ENCODE data around the gene MTERF4. TPM values are rescaled to one million over a fixed set of nuclear protein-coding genes. Genes with fewer than 3 reads are reported as not detected.

Gene MTERF4
- total and polyA plus RNA-seq, 2 of the 13 experiments (the other 11 are each of a cell fraction or from before 2014, with no cell fraction given) = 50.5 to 59.8 TPM

DNA sequence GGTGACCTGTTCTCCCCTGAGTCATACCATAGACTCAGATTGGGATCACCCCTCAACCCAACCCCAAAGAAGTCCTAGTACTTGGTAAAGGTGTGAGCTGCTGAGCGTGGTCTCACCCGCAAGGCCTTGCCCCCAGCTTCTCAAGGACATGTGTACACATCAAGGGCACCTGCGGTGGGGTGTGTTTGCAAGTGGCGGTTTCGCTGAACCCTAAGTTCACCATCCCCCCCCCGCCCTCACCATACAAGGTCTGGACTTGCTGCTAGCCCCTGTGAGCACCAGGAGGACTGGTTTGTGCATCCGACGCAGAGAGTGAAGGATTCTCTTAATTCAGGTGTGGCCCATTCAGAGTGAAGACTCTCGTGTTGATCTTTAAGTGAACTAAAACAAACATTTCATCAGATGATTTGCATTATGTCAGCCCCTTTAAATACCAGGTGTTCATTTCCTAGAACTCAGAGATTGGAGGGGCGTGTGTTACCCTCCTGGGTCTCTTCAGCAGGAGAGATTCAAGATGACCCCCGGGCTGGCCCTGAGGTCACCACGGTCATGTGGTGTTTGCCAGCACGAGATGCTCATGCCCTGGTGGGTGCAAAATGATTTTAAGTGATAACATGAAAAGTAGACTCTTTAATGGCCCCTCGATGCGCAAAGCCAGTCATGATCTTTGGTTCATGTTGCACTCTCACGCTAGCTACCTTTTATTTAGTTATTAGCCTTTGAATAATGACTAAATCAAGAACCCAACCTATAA is 27.8 kb downstream of the MTERF4 start:
- DNase-seq (ENCODE audit: low spot score) (no peak), FAIRE-seq (no peak)

More for the DNA sequence above, 27.8 kb downstream of the MTERF4 start:
- BruUV-seq (replicated peaks) = no TSS peak
- H3K27me3 ChIP-seq (ENCODE audit: control insufficient read depth in 1 of 2, insufficient read depth in 2 of 2, low read length in 2 of 2) = peaks cover 9 to 18% of the 10 kb centered on the region in 2 experiments
- TF ChIP-seq, protein P1, sequence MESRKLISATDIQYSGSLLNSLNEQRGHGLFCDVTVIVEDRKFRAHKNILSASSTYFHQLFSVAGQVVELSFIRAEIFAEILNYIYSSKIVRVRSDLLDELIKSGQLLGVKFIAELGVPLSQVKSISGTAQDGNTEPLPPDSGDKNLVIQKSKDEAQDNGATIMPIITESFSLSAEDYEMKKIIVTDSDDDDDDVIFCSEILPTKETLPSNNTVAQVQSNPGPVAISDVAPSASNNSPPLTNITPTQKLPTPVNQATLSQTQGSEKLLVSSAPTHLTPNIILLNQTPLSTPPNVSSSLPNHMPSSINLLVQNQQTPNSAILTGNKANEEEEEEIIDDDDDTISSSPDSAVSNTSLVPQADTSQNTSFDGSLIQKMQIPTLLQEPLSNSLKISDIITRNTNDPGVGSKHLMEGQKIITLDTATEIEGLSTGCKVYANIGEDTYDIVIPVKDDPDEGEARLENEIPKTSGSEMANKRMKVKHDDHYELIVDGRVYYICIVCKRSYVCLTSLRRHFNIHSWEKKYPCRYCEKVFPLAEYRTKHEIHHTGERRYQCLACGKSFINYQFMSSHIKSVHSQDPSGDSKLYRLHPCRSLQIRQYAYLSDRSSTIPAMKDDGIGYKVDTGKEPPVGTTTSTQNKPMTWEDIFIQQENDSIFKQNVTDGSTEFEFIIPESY (CRISPR knock-in tag; IDR thresholded peaks at IDR 0.05) = peak; percentile 81
- TF ChIP-seq, protein P2, sequence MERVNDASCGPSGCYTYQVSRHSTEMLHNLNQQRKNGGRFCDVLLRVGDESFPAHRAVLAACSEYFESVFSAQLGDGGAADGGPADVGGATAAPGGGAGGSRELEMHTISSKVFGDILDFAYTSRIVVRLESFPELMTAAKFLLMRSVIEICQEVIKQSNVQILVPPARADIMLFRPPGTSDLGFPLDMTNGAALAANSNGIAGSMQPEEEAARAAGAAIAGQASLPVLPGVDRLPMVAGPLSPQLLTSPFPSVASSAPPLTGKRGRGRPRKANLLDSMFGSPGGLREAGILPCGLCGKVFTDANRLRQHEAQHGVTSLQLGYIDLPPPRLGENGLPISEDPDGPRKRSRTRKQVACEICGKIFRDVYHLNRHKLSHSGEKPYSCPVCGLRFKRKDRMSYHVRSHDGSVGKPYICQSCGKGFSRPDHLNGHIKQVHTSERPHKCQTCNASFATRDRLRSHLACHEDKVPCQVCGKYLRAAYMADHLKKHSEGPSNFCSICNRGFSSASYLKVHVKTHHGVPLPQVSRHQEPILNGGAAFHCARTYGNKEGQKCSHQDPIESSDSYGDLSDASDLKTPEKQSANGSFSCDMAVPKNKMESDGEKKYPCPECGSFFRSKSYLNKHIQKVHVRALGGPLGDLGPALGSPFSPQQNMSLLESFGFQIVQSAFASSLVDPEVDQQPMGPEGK (CRISPR knock-in tag; IDR thresholded peaks at IDR 0.05) = peak; percentile 22; the same call in 1 of the 2 replicates
- TF ChIP-seq SALL2 (CRISPR knock-in tag; IDR thresholded peaks at IDR 0.05) (no peak), ZNF3 (CRISPR knock-in tag; IDR thresholded peaks at IDR 0.05) (no peak), ZNF781 (CRISPR knock-in tag; IDR thresholded peaks at IDR 0.05; ENCODE audit: borderline replicate concordance, not compliant biosample characterization) (no peak)
- H4K20me1 ChIP-seq (ENCODE audit: insufficient read depth, low read length) = no peaks in the 10 kb centered on the region; the same call in 1 of the 2 replicates
- peaks cover 1 to 4% of the 10 kb centered on the region in 2 experiments; a peak in 1 of 5 replicates for H3K36me3 ChIP-seq (replicated peaks in 1 of 2; ENCODE audit: control insufficient read depth in 1 of 2, insufficient read depth in 2 of 2, low read length in 2 of 2)
- 90% methylated on average over 11 of the region's 16 CpGs for WGBS (ENCODE audit: low lambda C conversion rate)
- CTCF ChIA-PET (ENCODE audit: low intra/inter-chr PET ratio, low total read pairs) = no interaction called here
- in situ Hi-C loops (cut with HindIII; ENCODE audit: extremely low pct_ligation_motif_present, low pct_unique_long_range_greater_than_20kb) = no loop called here
- no peak overlapping the region for H3K27ac ChIP-seq (ENCODE audit: extremely low read length, insufficient read depth, low read length)
- intact Hi-C loops (cut with micrococcal nuclease; ENCODE audit: unreplicated experiment) = no loop called here
- no peak overlapping the region for H2AFZ ChIP-seq (ENCODE audit: low read length)
- H3K4me2 ChIP-seq (ENCODE audit: low read depth, low read length) = no peak overlapping the region
- POLR2A ChIA-PET = interaction anchor here (1.4 kb wide), 1 partner anchor 75 kb away, joined by 4 read pairs; the partner anchor contains the start of gene PASK
- peaks cover 23% of the 10 kb centered on the region; the same call in 1 of the 2 replicates for H3K4me1 ChIP-seq (ENCODE audit: insufficient read depth, low read length)
- H3K4me3 ChIP-seq (replicated peaks in 1 of 3; ENCODE audit: insufficient read depth in 1 of 3, low read depth in 2 of 3, low read length in 3 of 3) = no peak overlapping the region
- no peaks in the 10 kb centered on the region for H3K9me3 ChIP-seq (ENCODE audit: low read length)
- H3K9ac ChIP-seq (ENCODE audit: insufficient read depth, low read depth, low read length) = no peak overlapping the region
- ATAC-seq = no peak
- no peaks in the 10 kb centered on the region for H3K79me2 ChIP-seq (ENCODE audit: insufficient read depth, low read length)
